SH-SY5Y (cell line): ENCODE measurements around the gene SERP2.

Experiments used
- GATA2 ChIP-seq: IDR thresholded peaks from 2 replicates; pipeline ENCODE4 v1.6.1; 2011; ENCODE audit warnings: mild to moderate bottlenecking, low read depth, low read length
- GATA3 ChIP-seq: IDR thresholded peaks from 2 replicates; pipeline ENCODE4 v1.6.1; 2011; ENCODE audit warnings: low read depth, mild to moderate bottlenecking, low read length, moderate library complexity

SERP2 gene

DNA sequence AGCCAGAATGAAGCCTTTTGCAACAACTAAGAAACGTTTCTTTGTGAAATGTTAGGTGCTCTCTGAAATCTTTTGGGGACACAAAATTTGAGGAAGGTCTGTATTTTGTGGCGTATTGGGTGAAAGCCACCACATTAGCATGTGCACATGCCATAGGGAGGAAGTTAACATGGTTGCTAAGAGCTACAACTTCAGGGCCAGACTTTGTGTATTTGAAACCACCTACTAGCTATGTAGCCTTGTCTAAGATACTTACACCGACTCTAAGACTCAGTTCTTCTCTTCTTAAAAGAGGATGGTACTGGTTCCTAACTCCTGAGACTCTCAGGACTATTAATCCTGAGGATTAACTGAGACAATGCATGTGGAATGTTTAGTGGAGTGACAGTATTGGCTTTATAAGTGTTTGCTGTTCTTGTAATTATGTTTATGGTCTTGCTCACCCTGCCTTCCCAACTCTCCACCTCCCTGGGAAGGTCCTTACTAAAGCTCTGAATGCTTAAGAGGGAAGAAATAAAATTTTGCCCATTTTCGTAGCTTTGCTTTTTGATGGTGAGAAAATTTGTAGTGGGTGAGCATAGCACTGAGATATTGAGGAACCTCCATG lies 15.5 kb downstream of the SERP2 start:
- TF ChIP-seq GATA2 (no peak), GATA3 (no peak)

DNA sequence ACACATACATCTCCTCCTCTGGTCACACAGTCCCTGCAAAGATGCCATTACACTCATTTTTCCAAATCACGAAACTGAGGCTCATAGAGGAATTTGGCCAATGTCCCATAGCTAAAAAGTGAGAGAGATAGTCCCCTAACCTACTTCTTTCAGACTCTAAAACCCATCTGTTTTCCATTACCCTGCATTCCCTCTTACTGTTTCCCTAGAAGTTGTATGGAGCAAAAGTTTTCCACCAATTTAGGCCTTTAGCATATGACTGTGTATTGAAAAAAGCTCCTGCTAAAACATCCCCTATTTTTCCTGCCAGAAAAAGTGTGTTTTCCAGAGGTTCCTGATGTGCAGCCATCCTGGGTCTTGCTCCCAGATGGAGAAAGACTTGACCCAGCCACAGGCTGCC lies 16.3 kb downstream of the SERP2 start:
- no peak for TF ChIP-seq GATA3
- no peak for TF ChIP-seq GATA2

DNA sequence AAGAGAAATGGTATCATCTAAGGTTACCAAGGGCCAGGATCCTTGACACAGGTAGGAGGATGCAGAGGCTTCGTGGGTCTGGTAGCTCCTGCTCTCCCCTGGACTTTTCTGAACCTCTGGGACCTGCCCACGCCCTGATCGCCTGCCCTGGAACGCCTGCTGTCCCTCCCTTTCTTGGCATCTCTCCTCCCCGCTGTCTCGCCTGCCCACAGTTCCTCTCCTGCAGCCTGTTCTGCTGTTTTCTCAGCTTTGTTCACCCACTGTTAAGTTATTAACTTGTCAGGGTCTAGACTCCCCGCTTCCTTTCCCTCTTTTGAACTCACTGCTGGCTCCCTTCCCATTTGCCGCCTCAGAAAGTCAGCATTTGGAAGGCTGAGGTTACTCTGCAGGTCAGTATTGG lies 19.8 kb downstream of the SERP2 start:
- TF ChIP-seq GATA2: no peak
- TF ChIP-seq GATA3: no peak

DNA sequence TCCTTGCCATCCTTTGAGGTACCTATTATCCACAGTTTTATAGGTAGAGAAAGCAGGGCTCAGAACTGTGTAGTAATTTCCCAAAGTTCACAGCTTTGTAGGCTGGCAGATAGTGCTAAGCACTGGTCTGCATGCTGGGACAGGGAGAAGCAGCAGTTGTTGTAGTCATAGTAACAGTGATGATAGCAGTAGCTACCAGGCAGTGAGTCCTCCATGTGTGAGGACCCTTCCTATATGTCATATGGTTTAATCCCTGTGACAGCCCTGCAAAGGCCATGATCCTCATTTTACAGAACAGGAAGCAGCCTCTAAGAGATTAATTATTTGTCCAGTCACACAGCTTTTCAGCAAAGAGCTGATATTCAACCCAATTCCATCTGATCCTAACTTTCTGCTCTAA lies 21.0 kb downstream of the SERP2 start:
- TF ChIP-seq GATA3 (no peak), GATA2 (no peak)

DNA sequence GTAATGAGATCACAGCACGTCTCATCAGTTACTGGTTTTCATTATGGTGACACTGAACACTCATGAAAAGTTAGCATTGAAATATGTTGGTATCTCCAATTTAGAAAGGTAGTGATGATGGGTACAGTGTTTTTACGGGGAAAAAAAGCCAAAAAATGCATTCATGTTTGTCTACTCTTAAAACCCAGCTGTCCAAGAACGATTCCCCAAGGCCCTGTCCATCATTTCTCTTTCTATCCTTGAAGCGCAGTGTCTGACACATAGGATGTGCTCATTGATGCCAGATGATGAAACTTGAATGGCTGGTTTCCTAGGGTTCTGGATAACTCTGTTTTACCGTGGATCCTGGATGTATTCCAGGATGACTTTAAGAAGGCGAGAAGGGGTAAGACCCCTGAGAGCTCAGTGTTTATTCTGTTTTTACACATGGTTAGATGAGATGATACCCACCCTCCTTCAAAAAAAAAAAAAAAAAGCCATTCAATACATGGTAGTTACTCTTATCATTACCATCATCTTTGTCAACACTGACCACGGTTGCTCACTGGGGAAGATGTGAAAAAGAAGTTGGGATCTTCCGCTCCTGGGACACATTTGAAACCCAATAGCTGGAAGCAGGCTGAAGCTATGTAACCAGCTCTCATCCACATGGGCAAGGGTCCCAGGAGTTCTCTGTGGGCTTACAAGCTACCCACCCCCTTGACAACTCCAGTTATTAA lies 22.5 kb downstream of the SERP2 start:
- 0 out of 2 replicates have a peak, but pooled peaks have one; percentile 17 for TF ChIP-seq GATA3
- TF ChIP-seq GATA2: peak; percentile 28; the same call in 1 of the 2 replicates

DNA sequence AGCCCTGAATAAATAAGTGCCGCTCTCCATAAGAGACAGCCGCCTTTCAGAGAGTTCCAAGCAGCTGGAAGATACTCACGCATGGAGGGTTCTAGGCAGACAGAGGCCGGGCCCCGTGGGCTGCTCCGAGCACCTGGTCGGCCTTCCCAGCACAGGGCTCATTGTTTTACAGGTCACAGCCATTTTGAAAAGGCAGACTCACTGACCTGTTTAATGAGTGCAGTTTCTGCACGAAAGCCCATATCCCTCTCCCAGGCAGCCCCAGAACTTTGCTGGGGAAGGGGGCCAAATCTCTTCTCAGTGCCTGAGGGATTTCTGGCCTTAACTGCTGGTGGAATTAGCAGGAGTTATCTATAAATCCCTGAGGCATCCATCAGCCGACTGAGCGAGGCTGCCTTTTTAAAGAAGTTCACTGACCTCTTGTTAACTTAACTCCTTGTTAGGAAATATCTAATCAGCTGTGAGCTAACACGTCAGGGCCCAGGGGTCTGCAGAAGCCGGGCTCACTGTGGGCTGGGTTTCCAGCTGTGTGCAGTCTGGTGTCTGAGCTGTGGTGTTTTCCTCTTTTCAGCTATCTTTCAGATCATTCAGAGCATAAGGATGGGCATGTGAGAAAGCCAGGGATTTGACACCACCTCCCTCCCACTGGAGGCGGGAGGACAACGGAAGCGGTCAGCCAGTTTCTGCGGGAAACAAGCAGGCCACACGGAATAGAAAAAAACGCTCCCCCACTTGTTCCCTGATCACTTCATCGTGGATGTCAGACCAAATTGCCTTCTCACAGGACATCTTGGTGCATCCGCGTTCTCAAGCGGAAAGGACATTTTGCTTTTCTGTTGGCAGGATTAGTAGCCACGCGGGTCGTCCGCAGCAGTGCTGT lies 23.3 kb downstream of the SERP2 start:
- TF ChIP-seq GATA2 (peak; percentile 91), GATA3 (peak; percentile 70; the same call in 1 of the 2 replicates)

DNA sequence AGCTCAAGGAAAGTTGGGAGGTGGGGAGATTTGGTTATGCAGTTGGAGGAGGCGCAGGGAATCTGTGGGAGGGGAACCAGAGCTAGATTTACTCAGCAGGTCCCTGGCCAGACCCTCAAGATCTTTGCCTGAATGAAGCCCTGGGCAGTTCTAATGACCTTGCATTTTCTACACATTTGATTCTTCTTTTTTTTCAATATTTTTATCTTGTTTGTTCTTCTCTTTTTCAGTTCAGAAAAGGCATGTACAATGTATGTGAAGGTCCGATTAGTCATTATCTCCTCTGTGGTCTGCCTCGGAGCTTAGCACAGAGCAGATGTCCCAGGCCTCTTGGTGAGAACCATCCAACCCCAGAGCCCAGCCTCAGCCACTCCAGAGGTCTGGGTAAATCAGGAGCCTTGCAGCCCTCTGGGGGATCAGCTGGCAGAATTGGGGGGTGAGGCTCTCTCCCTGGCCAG lies 24.2 kb downstream of the SERP2 start:
- TF ChIP-seq GATA3 (no peak), GATA2 (no peak)

DNA sequence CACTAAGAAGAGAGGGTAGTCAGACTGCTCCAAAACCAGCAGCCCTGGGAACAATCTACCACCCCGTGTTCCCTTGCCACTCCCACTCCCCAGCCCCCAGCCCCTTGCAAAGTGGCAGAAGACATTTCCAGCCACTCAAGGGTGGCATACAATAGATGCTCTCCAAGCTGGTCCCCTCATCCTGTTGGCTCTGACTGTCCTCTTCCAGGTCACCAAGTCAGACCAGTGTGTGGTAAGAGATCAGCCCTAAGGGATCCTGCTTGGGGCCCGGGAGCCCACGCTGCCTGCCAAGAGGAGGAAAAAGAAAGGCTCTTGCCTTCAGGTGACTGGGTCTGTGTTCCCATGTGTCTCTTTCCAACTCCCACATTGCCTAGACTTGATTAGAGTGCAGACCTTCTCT lies 25.0 kb downstream of the SERP2 start:
- no peak for TF ChIP-seq GATA3
- TF ChIP-seq GATA2: no peak

DNA sequence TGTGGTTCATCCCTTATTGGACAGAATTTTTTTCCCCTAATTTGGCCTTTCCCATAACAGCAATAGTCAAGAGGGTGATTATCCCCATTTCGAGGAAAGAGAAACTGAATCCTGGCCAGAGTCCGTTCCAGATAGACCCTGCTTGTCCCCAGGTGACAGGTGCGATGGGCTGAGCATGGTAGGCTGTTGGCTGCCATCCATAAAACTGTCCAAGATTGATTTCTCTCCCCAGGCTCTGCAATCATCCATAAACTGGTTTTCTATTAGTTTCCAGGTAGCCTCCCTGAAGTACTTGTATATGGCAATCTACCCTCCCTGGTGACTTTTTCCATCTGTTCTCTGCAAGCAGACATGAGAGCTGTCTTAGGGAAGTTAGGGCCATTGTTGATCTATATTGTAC lies 25.4 kb downstream of the SERP2 start:
- TF ChIP-seq GATA2: no peak
- TF ChIP-seq GATA3: no peak

DNA sequence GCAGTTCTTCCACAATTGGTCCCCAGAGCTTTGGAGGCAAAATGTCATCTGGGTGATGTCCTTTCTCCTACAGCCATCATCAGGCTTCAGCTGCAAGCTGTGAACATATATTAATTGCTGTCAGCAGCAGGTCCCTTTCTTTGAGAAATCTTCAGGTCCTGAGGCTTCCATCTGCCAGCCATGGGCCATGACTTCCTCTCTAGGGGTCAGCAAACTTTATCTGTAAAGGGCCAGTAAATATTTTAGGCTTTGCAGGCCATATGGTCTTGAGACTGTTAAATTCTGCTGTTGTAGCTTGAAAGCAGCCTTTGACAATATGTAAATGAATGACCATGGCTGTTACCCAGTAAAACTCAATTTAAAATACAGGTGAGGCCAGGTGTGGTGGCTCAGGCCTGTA lies 27.1 kb downstream of the SERP2 start:
- TF ChIP-seq GATA3 (no peak), GATA2 (no peak)

DNA sequence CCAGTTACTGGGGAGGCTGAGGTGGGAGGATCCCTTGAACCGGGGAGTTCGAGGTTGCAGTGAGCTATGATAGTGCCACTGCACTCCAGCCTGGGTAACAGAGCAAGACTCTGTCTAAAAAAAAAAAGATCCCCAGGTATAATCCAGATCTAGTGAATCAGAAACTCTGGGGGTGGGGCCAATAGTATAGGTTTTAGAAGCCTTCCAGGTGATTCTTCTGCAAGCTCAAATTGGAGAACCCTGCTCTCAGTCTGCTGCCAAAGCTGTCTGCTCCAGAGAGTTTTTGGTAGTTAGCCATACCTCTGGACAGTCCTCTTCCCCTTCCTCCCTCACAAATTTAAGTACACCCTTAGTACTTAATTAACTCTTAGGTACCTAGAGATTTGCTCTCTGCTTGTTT lies 28.0 kb downstream of the SERP2 start:
- TF ChIP-seq GATA3 (no peak), GATA2 (no peak)

DNA sequence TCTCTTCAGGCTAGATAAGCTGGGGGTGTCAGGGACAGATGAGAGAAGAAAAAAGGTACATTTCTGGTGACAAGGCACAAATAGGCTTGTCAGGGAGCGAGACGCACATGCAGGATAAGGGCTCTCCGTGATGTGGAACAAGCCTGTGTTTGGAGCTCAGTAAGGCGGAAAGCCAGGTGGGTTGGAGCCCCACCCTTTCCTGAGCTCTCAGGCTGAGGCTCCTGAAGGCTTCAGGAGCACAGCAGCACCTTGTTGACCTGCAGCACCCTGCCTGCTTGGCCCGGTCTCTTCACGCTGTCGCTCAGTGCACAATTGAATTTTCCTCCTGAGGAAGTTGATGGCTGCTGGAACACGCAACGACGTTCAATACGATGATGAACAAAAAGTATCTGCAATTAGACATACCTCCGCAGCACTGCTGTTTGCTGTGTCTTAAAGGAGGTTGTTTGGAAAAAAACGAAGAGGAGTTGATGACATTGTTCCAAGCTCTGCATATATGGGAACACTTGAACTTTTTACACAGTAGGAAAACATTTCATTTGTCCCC lies 29.3 kb downstream of the SERP2 start:
- TF ChIP-seq GATA2 (no peak), GATA3 (no peak)

DNA sequence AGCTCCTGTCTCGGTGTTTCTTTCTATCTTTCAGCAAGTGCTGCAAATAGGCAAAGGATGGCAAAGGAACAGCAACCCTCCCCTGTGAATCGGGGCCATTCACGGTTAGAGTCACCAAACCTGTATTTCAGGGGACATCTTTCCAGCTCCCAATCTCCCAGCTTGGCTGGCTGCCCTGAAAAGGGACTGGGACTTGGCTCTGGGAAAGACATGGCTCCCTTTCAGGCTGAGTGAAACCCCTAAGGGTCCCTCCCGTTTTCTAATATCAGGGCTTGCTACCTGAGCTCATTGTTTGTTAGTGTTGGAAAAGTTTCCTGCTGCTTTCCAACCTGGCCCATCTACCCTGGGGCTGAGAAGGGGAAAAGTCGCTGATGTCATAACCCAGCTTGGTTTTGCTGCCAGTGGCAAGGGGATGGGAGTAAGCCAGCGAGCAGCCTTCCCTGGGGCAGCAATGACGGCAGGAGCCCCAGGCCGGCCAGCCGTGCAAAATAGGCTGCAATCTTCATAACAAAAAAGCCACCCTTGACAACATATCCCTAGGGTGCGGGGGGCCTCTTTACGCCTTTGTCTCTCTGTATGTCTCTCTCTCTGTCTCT lies 29.9 kb downstream of the SERP2 start:
- TF ChIP-seq GATA2 (no peak), GATA3 (no peak)

DNA sequence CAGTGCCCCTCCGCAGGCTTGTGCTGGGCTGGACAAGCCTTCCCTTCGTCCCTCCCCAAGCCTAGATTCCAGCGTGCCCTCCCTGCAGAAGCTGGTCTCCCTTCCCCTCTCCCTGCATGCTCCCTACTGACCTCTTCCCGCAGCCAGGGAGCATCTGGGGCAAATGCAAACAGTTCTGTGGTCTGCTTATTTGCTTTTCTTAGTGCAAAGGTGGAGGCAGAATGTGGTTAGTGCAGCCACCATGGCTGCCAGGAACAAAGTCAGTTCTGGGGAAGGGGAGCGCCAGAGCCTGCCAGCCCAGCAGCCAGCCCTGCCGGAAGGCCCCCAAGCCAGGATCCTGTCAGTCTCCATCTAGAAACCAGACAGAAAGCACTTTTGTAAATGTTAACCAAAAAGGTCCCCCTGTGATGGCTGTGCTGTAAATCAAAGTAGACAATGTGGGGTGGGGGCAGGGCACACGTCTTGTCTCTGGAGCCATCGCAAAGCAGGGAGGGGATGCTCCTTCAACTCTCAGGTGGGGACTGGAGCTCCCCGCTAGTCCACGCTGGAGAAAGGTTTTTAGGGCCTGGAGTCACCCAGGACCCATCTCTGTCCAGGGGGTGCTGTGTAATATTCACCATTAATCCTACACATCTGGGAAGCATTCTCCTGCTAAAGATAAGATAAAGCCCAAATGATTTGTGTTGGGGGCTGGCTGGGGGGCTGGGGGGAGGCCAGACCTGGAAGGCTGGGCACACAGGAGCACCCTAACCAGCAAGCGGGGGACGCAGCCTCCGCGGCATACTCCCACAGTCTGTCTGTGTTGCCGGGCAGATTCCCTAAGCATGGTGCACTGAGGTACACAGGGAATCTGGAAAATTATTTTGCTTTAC lies 30.9 kb downstream of the SERP2 start:
- TF ChIP-seq GATA3: no peak; the same call in 1 of the 2 replicates
- TF ChIP-seq GATA2: peak; percentile 94

DNA sequence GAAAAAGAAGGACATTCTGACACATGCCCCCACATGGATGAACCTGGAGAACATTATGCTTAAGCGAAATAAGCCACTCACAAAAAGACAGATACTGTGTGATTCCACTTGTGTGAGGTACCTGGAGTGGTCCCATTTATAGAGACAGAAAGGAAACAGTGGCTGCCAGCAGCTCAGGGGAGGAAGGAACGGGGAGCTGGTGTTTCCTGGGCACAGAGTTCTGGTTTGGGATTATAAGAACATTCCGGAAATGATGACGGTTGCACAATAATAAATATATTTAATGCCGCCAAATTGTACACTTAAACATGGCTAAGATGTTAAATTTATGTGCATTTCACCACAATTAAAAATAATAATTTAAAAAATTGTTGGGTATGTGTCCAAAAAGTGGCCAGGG lies 33.0 kb downstream of the SERP2 start:
- TF ChIP-seq GATA2 (no peak), GATA3 (no peak)
